HCT116 (cell line): ENCODE results near the gene FRY. TPM values are rescaled to one million over a fixed set of nuclear protein-coding genes. Genes with fewer than 3 reads are reported as not detected.

Experiments used
- ATAC-seq: fragments of 200-7000 bp; cut with Tn5 transposase; 2 replicates; pipeline ENCODE4 v1.9.1; 2020; ENCODE audit warnings: mild to moderate bottlenecking, moderate library complexity
- BruUV-seq: library from RNA; stranded (reverse); fragments of 400-500 nt; replicated peaks from 2 replicates; lab custom pipeline; 2021; lab: Mats Ljungman, UMichigan
- CTCF ChIA-PET: fragments of 300-600 bp; sonication (Branson Sonifier 250); formaldehyde crosslinking; loops from one replicate; lab custom pipeline; 2021; ENCODE audit warnings: antibody characterized with exemption; lab: Charles Lee
- POLR2A ChIA-PET: fragments of 300-600, 350-600 bp; sonication (Branson Sonifier 250); formaldehyde crosslinking; loops from one replicate; lab custom pipeline; 2021; ENCODE audit warnings: antibody characterized with exemption; lab: Charles Lee
- RAD21 ChIA-PET, 2 experiments: fragments of 300-600 bp; sonication (Branson Sonifier 250); formaldehyde crosslinking; loops; one replicate each; lab custom pipeline; 2023; ENCODE audit warnings: low total read pairs in 2 of 2; ENCODE audit not compliant: uncharacterized antibody in 2 of 2, unreplicated experiment in 2 of 2, low non-redundant PET in 1 of 2; lab: Charles Lee
- DNase-seq: peaks from one replicate; pipeline ENCODE4 v3.0.0-alpha.2; 2010; ENCODE audit warnings: low read depth, low spot score
- H2AFZ ChIP-seq: fragments of 200-600 bp; shearing (Covaris generic), sonication (generic); 2 replicates; pipeline ENCODE4 v1.6.1; 2017; ENCODE audit warnings: low read depth, mixed run types, mixed read lengths, antibody characterized with exemption, low read length; ENCODE audit not compliant: poor library complexity, severe bottlenecking
- H3K27ac ChIP-seq: 2 replicates; pipeline ENCODE4 v1.5.1; 2012; ENCODE audit warnings: low read depth, low read length
- H3K27me3 ChIP-seq: fragments of 200-600 bp; sonication (generic); 2 replicates; pipeline ENCODE4 v1.6.1; 2016; ENCODE audit warnings: mixed run types, low read length, mixed read lengths; ENCODE audit not compliant: insufficient read depth
- H3K36me3 ChIP-seq, 2 experiments: fragments of 200-500 bp in 1 of 2; fragments of 200-600 bp in 1 of 2; sonication (Bioruptor generic) in 1 of 2; sonication (generic) in 1 of 2; 2 replicates each; pipeline versions ENCODE4 v1.5.1 to v1.6.1; 2014 to 2016; ENCODE audit warnings: low read length in 2 of 2, inconsistent platforms in 1 of 2, mixed read lengths in 1 of 2, mixed run types in 1 of 2; ENCODE audit not compliant: insufficient read depth in 2 of 2, control insufficient read depth in 1 of 2
- H3K4me1 ChIP-seq, 2 experiments: fragments of 200-600 bp in 1 of 2; sonication (generic) in 1 of 2; 2 replicates each; pipeline versions ENCODE4 v1.5.1 to v1.6.1; 2012 to 2017; ENCODE audit warnings: low read length in 2 of 2, inconsistent platforms in 1 of 2, mild to moderate bottlenecking in 1 of 2, mixed read lengths in 1 of 2, mixed run types in 1 of 2, moderate library complexity in 1 of 2; ENCODE audit not compliant: insufficient read depth in 2 of 2, control insufficient read depth in 1 of 2
- H3K4me2 ChIP-seq: fragments of 200-600 bp; sonication (generic); 2 replicates; pipeline ENCODE4 v1.6.1; 2017; ENCODE audit warnings: mixed run types, low read length, mixed read lengths
- H3K4me3 ChIP-seq, 2 experiments: fragments of 200-600 bp in 1 of 2; sonication (generic) in 1 of 2; replicated peaks in 1 of 2; 2 replicates each; pipeline ENCODE4 v1.5.1; 2011 to 2016; ENCODE audit warnings: low read length in 2 of 2, control low read depth in 1 of 2, low read depth in 1 of 2, mild to moderate bottlenecking in 1 of 2, mixed read lengths in 1 of 2, mixed run types in 1 of 2
- H3K79me2 ChIP-seq: fragments of 200-600 bp; sonication (generic); 2 replicates; pipeline ENCODE4 v1.6.1; 2017; ENCODE audit warnings: mild to moderate bottlenecking, mixed run types, low read length, moderate library complexity, mixed read lengths; ENCODE audit not compliant: insufficient read depth
- H3K9ac ChIP-seq: fragments of 200-600 bp; sonication (generic); 2 replicates; pipeline ENCODE4 v1.6.1; 2016; ENCODE audit warnings: low read length, mixed read lengths
- H3K9me2 ChIP-seq: fragments of 200-600 bp; sonication (generic), shearing (Covaris generic); 2 replicates; pipeline ENCODE4 v1.6.1; 2017; ENCODE audit warnings: mixed run types, mild to moderate bottlenecking, moderate library complexity; ENCODE audit not compliant: insufficient read depth
- H3K9me3 ChIP-seq, 2 experiments: fragments of 200-500 bp in 1 of 2; fragments of 200-600 bp in 1 of 2; sonication (Bioruptor generic) in 1 of 2; sonication (generic) in 1 of 2; 2 replicates each; pipeline ENCODE4 v1.6.1; 2014 to 2017; ENCODE audit warnings: low read length in 2 of 2, mixed read lengths in 2 of 2, inconsistent platforms in 1 of 2, low read depth in 1 of 2, mild to moderate bottlenecking in 1 of 2, mixed run types in 1 of 2, moderate library complexity in 1 of 2; ENCODE audit not compliant: control insufficient read depth in 1 of 2, insufficient read depth in 1 of 2
- H4K20me1 ChIP-seq: fragments of 200-600 bp; sonication (generic), shearing (Covaris generic); 2 replicates; pipeline ENCODE4 v1.6.1; 2017; ENCODE audit warnings: mixed run types, mild to moderate bottlenecking, moderate library complexity; ENCODE audit not compliant: insufficient read depth
- CBX3 ChIP-seq: IDR thresholded peaks from 2 replicates; pipeline ENCODE4 v1.6.1; 2012; ENCODE audit warnings: low read depth
- CEBPB ChIP-seq: IDR thresholded peaks from 2 replicates; pipeline ENCODE4 v1.6.1; 2012; ENCODE audit warnings: low read depth
- EZH2phosphoT487 ChIP-seq: fragments of 200-600 bp; IDR thresholded peaks from 2 replicates; pipeline ENCODE4 v1.6.1; 2018; ENCODE audit warnings: antibody characterized with exemption, borderline replicate concordance
- FOSL1 ChIP-seq: IDR thresholded peaks from 2 replicates; pipeline ENCODE4 v1.6.1; 2012; ENCODE audit warnings: low read depth
- POLR2A ChIP-seq: IDR thresholded peaks from 2 replicates; pipeline ENCODE4 v1.7.0; 2011; ENCODE audit warnings: borderline replicate concordance; ENCODE audit not compliant: insufficient read depth, insufficient read length; ENCODE audit errors: extremely low read depth
- POLR2AphosphoS5 ChIP-seq: IDR thresholded peaks from 2 replicates; pipeline ENCODE4 v1.6.1; 2011; ENCODE audit warnings: mild to moderate bottlenecking, low read depth, low read length, moderate library complexity
- RAD21 ChIP-seq: IDR thresholded peaks from 2 replicates; pipeline ENCODE4 v1.6.1; 2012; ENCODE audit warnings: low read depth, mild to moderate bottlenecking
- SIN3A ChIP-seq: IDR thresholded peaks from 2 replicates; pipeline ENCODE4 v1.6.1; 2012; ENCODE audit warnings: low read depth
- SRF ChIP-seq: IDR thresholded peaks from 2 replicates; pipeline ENCODE4 v1.6.1; 2012; ENCODE audit warnings: low read depth
- TCF7L2 ChIP-seq: IDR thresholded peaks from 2 replicates; pipeline ENCODE4 v1.7.0; 2011; ENCODE audit warnings: borderline replicate concordance, inconsistent platforms; ENCODE audit not compliant: insufficient read depth, insufficient read length; ENCODE audit errors: extremely low read depth
- YY1 ChIP-seq: IDR thresholded peaks from 2 replicates; pipeline ENCODE4 v1.6.1; 2011; ENCODE audit warnings: low read length, low read depth, moderate library complexity, mild to moderate bottlenecking; ENCODE audit not compliant: insufficient replicate concordance; ENCODE audit errors: extremely low read depth
- ZBTB33 ChIP-seq: IDR thresholded peaks from 2 replicates; pipeline ENCODE4 v1.6.1; 2011; ENCODE audit warnings: mild to moderate bottlenecking, low read length, moderate library complexity; ENCODE audit not compliant: insufficient replicate concordance; ENCODE audit errors: extremely low read depth
- ZFX ChIP-seq: fragments of 450-650 bp; IDR thresholded peaks from 2 replicates; pipeline ENCODE4 v1.6.1; 2017
- intact Hi-C: fragments of 100-400 bp; cut with micrococcal nuclease; formaldehyde crosslinking; loops from 2 replicates; pipeline ENCODE4 v1.10.0; 2022
- total RNA-seq: library from RNA; stranded (reverse); gene quantifications from one replicate; pipeline ENCODE4 v1.2.1, GENCODE V29; 2021; ENCODE audit not compliant: unreplicated experiment
- TF ChIP-seq, protein P1 (sequence below): IDR thresholded peaks from 2 replicates; pipeline ENCODE4 v1.6.1; 2012
- TF ChIP-seq, protein P2 (sequence below): IDR thresholded peaks from 2 replicates; pipeline ENCODE4 v1.6.1; 2012; ENCODE audit warnings: low read depth

Gene FRY
- total RNA-seq, 1 experiment from 2014 or later, result 1.4 TPM

DNA sequence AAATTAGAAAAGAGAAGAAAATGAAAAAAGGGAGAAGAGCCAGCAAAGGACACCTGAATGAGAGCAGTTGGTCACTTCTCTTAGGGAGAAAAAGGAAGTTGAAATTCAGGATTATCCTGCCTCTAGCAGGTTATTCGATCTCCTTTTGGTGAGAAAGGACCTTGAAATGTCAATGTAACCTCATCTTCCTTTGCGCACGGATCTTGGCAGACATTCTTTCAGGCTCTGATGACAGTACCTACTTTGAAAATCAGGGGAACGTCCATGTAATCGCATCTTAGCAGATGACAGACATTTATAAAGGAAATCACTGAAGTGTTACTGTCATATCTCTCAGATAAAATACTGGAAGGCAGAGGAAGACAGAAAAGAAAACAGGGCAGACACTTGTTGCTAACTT, 36.7 kb downstream of the FRY start:
- CTCF ChIA-PET, result no interaction called here
- Histone ChIP-seq H4K20me1 (no peaks in the 10 kb centered on the region), H3K4me2 (no peak overlapping the region), H3K9me3 (no peaks in the 10 kb centered on the region), H3K36me3 (no peaks in the 10 kb centered on the region), H3K4me1 (no peaks in the 10 kb centered on the region), H3K79me2 (no peaks in the 10 kb centered on the region), H2AFZ (no peak overlapping the region), H3K27me3 (no peaks in the 10 kb centered on the region), H3K4me3 (no peak overlapping the region), H3K9ac (no peak overlapping the region), H3K27ac (no peak overlapping the region), H3K9me2 (no peaks in the 10 kb centered on the region)
- RAD21 ChIA-PET, result no interaction called here
- POLR2A ChIA-PET, result no interaction called here
- intact Hi-C loops, result no loop called here
- ATAC-seq (no peak), DNase-seq (no peak)
- BruUV-seq, result no TSS peak
- no peak for TF ChIP-seq POLR2AphosphoS5
- TF ChIP-seq, protein P1, sequence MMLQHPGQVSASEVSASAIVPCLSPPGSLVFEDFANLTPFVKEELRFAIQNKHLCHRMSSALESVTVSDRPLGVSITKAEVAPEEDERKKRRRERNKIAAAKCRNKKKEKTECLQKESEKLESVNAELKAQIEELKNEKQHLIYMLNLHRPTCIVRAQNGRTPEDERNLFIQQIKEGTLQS, result no peak
- no peak for TF ChIP-seq ZFX

DNA sequence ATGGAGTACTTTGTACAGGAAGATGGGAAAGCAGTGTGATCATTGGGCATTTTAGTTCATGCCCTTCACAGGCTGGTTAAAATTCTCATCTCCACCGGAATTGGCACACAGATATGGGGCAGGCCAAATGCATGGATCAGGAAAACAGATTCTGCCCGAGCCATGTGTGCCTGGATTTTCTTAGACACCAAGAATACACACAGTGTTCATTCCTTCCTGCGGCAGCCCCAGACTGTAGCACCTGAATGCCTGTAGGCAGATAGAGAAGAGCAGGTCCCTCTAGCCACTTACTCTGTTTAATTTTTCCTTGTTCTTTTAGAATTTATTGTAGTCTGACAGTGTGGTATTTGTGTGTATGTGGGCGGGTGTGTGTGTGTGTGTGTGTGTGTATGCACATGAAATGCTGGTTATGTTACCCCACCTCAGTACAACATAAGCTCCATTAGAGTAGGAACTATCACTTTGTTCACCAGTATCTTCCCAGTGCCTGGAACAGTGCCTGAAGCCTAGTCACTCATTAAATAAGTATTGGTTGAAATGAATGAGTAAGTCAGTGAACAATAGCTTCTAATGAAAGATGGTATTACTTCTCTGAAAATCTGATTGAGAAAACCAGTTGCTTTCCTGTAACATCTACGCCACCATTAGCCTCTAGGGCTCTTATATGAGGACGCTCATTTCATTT, 41.7 kb downstream of the FRY start:
- H3K9ac ChIP-seq, result no peak overlapping the region
- BruUV-seq, result no TSS peak
- no peak overlapping the region for H3K27ac ChIP-seq
- POLR2A ChIA-PET, result no interaction called here
- no peaks in the 10 kb centered on the region for H3K4me1 ChIP-seq
- no peaks in the 10 kb centered on the region for H3K9me3 ChIP-seq
- H3K79me2 ChIP-seq, result no peaks in the 10 kb centered on the region
- RAD21 ChIA-PET, result no interaction called here
- no peaks in the 10 kb centered on the region for H4K20me1 ChIP-seq
- no peak for ATAC-seq
- intact Hi-C loops, result no loop called here
- DNase-seq, result no peak
- TF ChIP-seq RAD21, result no peak
- TF ChIP-seq SRF, result no peak
- no peak for TF ChIP-seq SIN3A
- no peak for TF ChIP-seq CEBPB
- TF ChIP-seq TCF7L2, result no peak
- TF ChIP-seq CBX3, result no peak
- TF ChIP-seq ZBTB33, result no peak
- TF ChIP-seq YY1, result no peak
- TF ChIP-seq, protein P2, sequence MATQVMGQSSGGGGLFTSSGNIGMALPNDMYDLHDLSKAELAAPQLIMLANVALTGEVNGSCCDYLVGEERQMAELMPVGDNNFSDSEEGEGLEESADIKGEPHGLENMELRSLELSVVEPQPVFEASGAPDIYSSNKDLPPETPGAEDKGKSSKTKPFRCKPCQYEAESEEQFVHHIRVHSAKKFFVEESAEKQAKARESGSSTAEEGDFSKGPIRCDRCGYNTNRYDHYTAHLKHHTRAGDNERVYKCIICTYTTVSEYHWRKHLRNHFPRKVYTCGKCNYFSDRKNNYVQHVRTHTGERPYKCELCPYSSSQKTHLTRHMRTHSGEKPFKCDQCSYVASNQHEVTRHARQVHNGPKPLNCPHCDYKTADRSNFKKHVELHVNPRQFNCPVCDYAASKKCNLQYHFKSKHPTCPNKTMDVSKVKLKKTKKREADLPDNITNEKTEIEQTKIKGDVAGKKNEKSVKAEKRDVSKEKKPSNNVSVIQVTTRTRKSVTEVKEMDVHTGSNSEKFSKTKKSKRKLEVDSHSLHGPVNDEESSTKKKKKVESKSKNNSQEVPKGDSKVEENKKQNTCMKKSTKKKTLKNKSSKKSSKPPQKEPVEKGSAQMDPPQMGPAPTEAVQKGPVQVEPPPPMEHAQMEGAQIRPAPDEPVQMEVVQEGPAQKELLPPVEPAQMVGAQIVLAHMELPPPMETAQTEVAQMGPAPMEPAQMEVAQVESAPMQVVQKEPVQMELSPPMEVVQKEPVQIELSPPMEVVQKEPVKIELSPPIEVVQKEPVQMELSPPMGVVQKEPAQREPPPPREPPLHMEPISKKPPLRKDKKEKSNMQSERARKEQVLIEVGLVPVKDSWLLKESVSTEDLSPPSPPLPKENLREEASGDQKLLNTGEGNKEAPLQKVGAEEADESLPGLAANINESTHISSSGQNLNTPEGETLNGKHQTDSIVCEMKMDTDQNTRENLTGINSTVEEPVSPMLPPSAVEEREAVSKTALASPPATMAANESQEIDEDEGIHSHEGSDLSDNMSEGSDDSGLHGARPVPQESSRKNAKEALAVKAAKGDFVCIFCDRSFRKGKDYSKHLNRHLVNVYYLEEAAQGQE, result no peak
- TF ChIP-seq EZH2phosphoT487, result no peak
- TF ChIP-seq POLR2A, result no peak
- TF ChIP-seq FOSL1, result no peak
- no peak overlapping the region for H2AFZ ChIP-seq
- H3K36me3 ChIP-seq, result no peaks in the 10 kb centered on the region
- no peaks in the 10 kb centered on the region for H3K9me2 ChIP-seq
- H3K4me2 ChIP-seq, result no peak overlapping the region
- H3K4me3 ChIP-seq, result no peak overlapping the region
- CTCF ChIA-PET, result no interaction called here
- no peaks in the 10 kb centered on the region for H3K27me3 ChIP-seq
